GM23338 (cell line): ENCODE measurements around the gene WDR77. TPM values are rescaled to one million over a fixed set of nuclear protein-coding genes. Genes with fewer than 3 reads are reported as not detected.

Experiments
- ATAC-seq: fragments of 200-7000 bp; cut with Tn5 transposase; 3 replicates; pipeline ENCODE4 v1.9.1; 2020
- DNase-seq: peaks from one replicate; pipeline ENCODE4 v3.0.0-alpha.2; 2015; ENCODE audit warnings: low spot score
- H2AFZ ChIP-seq: fragments of 200-600 bp; sonication (generic); 2 replicates; pipeline ENCODE4 v1.8.0; 2016; ENCODE audit warnings: antibody characterized with exemption, mild to moderate bottlenecking, moderate library complexity
- H3F3A ChIP-seq: fragments of 200-600 bp; sonication (generic); replicated peaks from 2 replicates; pipeline ENCODE4 v1.8.0; 2017; ENCODE audit warnings: antibody characterized with exemption, mixed run types, low read depth
- H3K27ac ChIP-seq: fragments of 200-600 bp; sonication (generic); 2 replicates; pipeline ENCODE4 v1.6.1; 2016; ENCODE audit warnings: low read depth
- H3K27me3 ChIP-seq: fragments of 200-600 bp; sonication (generic); 2 replicates; pipeline ENCODE4 v1.8.0; 2016; ENCODE audit warnings: mild to moderate bottlenecking, mixed run types, moderate library complexity; ENCODE audit not compliant: insufficient read depth
- H3K36me3 ChIP-seq: fragments of 200-600 bp; sonication (generic); 2 replicates; pipeline ENCODE4 v1.8.0; 2016; ENCODE audit warnings: mild to moderate bottlenecking; ENCODE audit not compliant: insufficient read depth
- H3K4me1 ChIP-seq: fragments of 200-600 bp; sonication (generic); 2 replicates; pipeline ENCODE4 v1.8.0; 2016; ENCODE audit warnings: mild to moderate bottlenecking, moderate library complexity; ENCODE audit not compliant: insufficient read depth
- H3K4me2 ChIP-seq: fragments of 200-600 bp; sonication (generic); 2 replicates; pipeline ENCODE4 v1.7.1; 2017; ENCODE audit warnings: mixed run types
- H3K4me3 ChIP-seq: fragments of 200-600 bp; sonication (generic); 2 replicates; pipeline ENCODE4 v1.6.1; 2016; ENCODE audit warnings: mixed run types
- H3K79me2 ChIP-seq: fragments of 200-600 bp; sonication (generic); replicated peaks from 2 replicates; pipeline ENCODE4 v1.8.0; 2017; ENCODE audit warnings: mild to moderate bottlenecking; ENCODE audit not compliant: insufficient read depth
- H3K9me2 ChIP-seq: fragments of 200-600 bp; sonication (generic); 2 replicates; pipeline ENCODE4 v1.8.0; 2017; ENCODE audit not compliant: insufficient read depth
- H4K20me1 ChIP-seq: fragments of 200-600 bp; sonication (generic); replicated peaks from 2 replicates; pipeline ENCODE4 v1.8.0; 2017; ENCODE audit warnings: mild to moderate bottlenecking; ENCODE audit not compliant: insufficient read depth
- H3K27ac Mint-ChIP-seq: 2 replicates; pipeline ENCODE4 v1.8.0; 2020; ENCODE audit warnings: inconsistent platforms, mild to moderate bottlenecking, moderate library complexity, mixed read lengths
- H3K27me3 Mint-ChIP-seq: 3 replicates; pipeline ENCODE4 v1.8.0; 2022; ENCODE audit warnings: low read depth, mild to moderate bottlenecking, moderate library complexity, mixed read lengths, inconsistent platforms; ENCODE audit not compliant: insufficient read depth, poor library complexity
- H3K36me3 Mint-ChIP-seq: 3 replicates; pipeline ENCODE4 v1.8.0; 2021; ENCODE audit warnings: low read depth, mild to moderate bottlenecking, inconsistent platforms, moderate library complexity, mixed read lengths
- H3K4me1 Mint-ChIP-seq: 3 replicates; pipeline ENCODE4 v1.8.0; 2020; ENCODE audit warnings: mild to moderate bottlenecking, inconsistent platforms, mixed read lengths
- H3K4me3 Mint-ChIP-seq: 3 replicates; pipeline ENCODE4 v1.8.0; 2021; ENCODE audit warnings: moderate library complexity, mild to moderate bottlenecking, inconsistent platforms, mixed read lengths
- H3K9me3 Mint-ChIP-seq: 3 replicates; pipeline ENCODE4 v1.8.0; 2020; ENCODE audit warnings: moderate library complexity, mild to moderate bottlenecking, inconsistent platforms, mixed read lengths
- CREB1 ChIP-seq: fragments of 250-450 bp; sonication (Bioruptor Pico); IDR thresholded peaks from 2 replicates; pipeline ENCODE4 v1.5.0; 2020; ENCODE audit warnings: low read depth, mild to moderate bottlenecking, moderate library complexity
- EZH2 ChIP-seq: fragments of 200-600 bp; sonication (generic); IDR thresholded peaks from one replicate; pipeline ENCODE4 v1.8.0; 2017; ENCODE audit warnings: antibody characterized with exemption, mild to moderate bottlenecking, low read depth; ENCODE audit not compliant: unreplicated experiment
- EZH2phosphoT487 ChIP-seq: fragments of 200-600 bp; sonication (generic); IDR thresholded peaks from one replicate; pipeline ENCODE4 v1.8.1; 2018; ENCODE audit warnings: antibody characterized with exemption; ENCODE audit not compliant: unreplicated experiment
- JUNB ChIP-seq: IDR thresholded peaks from one replicate; pipeline ENCODE4 v1.6.1; 2016; ENCODE audit warnings: antibody characterized with exemption; ENCODE audit not compliant: unreplicated experiment
- POLR2AphosphoS5 ChIP-seq: IDR thresholded peaks from 2 replicates; pipeline ENCODE4 v1.6.1; 2016; ENCODE audit warnings: antibody characterized with exemption, low read depth
- ZNF114 ChIP-seq: fragments of 250-450 bp; sonication (Bioruptor Pico); IDR thresholded peaks from 2 replicates; pipeline ENCODE4 v1.5.0; 2020; ENCODE audit warnings: mild to moderate bottlenecking, moderate library complexity
- polyA plus RNA-seq: library from polyadenylated mRNA; unstranded; fragments of >200 nt; fragmentation: Nextera tagmentation; extraction: Ambion mirVana; gene quantifications from 2 replicates; pipeline ENCODE4 v1.2.1, GENCODE V29; 2016
- total RNA-seq: library from RNA; depleted of rRNA; stranded (reverse); fragments of >200 nt; shearing (Covaris generic); gene quantifications from 2 replicates; pipeline ENCODE4 v1.2.3, GENCODE V29; 2014
- TF ChIP-seq, protein P1 (sequence below), 2 experiments: fragments of 200-600 bp in 1 of 2; sonication (generic) in 1 of 2; conservative IDR thresholded peaks; 2 replicates each; pipeline versions ENCODE4 v1.5.1 to v1.6.1; 2016 to 2017; ENCODE audit warnings: antibody characterized with exemption in 2 of 2, low read depth in 2 of 2, mild to moderate bottlenecking in 2 of 2, moderate library complexity in 1 of 2
- TF ChIP-seq, protein P2 (sequence below): fragments of 250-450 bp; sonication (Bioruptor Pico); IDR thresholded peaks from 2 replicates; pipeline ENCODE4 v1.5.0; 2020; ENCODE audit warnings: mild to moderate bottlenecking, moderate library complexity
- TF ChIP-seq, protein P3 (sequence below): IDR thresholded peaks from 2 replicates; pipeline ENCODE4 v1.6.1; 2016; ENCODE audit warnings: antibody characterized with exemption

WDR77 gene
- total and polyA plus RNA-seq, 2 experiments from 2014 or later: 85.9 to 111 TPM

DNA sequence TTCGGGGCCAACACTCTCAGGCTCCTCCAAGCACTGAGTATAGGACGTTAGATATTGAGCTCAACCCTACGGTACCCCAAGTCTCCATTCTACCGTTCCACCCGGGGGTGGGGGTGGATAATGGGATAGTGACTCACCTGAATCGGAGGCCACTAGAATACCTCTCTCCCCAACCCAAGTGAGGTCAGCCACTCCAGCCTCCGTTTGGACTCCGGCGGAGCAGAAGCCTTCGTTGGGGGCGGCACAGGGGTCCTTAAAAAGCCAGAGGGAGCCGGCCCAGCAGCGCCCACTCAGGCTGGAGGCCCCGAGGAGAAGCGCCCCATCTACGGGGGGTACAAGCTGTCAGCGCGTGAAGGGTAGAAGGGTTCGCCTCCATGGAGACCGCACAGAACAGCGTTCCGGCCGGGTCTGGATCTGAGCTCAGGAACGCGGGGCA, 556 bp downstream of the WDR77 start:
- H3K27ac ChIP-seq: peak overlapping the region; percentile 35; the same call in 1 of the 2 replicates

DNA sequence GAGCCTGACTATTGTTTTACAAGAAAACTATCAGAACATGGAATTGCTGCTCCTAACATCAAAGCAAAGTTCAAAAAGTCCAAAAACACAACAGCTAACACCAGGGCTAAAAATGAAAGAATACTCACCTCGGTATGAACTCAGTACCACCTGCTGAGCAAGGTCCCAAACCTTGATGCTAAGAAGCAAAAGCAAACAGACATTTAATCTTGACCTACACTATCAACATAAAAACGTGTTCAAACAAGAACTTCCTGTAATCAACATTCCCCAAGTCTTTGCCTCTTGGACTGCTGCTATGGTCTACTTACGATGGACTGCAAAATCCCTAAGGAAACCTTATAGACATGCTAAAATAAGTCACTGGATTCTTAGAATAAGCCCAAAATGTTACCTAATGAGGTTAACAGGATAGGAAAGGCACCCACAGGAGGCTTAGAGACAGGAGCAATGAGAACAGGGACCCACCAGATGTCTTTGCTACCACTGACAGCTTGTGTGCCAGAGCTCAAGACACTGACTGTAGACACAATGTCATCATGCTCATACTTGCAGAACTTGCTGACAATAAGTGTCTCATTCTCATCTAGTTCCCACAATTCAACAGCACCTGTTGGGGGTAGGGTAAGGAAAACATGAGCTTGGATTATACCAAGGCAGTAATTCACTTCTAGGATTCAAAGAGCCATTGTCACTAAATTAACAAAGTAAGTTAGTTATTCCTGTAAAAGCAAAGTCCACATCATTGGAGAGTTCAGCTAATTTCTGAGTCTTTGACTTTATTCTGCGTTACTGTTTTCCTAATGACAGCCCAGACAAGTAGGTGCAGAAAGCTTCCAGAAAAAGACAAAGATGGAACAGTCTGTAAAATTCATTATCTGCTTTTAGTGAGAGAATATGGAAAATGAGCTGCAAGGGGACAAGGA, 1.8 kb downstream of the WDR77 start:
- H3K27me3 ChIP-seq: no peaks in the 10 kb centered on the region
- peak overlapping the region; percentile 94 for H3K4me2 ChIP-seq
- H3K4me3 ChIP-seq: peak overlapping the region; percentile 71
- Mint-ChIP-seq H3K9me3 (no peaks in the 10 kb centered on the region), H3K36me3 (peaks cover 59% of the 10 kb centered on the region), H3K27ac (no peak overlapping the region), H3K4me3 (peak overlapping the region; percentile 100), H3K27me3 (peaks cover 9% of the 10 kb centered on the region), H3K4me1 (peaks cover 18% of the 10 kb centered on the region)
- ATAC-seq (no peak), DNase-seq (no peak)
- H3K9me2 ChIP-seq: no peaks in the 10 kb centered on the region
- no peak overlapping the region for H3K27ac ChIP-seq
- peaks cover 7% of the 10 kb centered on the region; the same call in 1 of the 2 replicates for H3K4me1 ChIP-seq
- peaks cover 33% of the 10 kb centered on the region for H4K20me1 ChIP-seq
- no peak overlapping the region for H2AFZ ChIP-seq
- no peaks in the 10 kb centered on the region for H3F3A ChIP-seq
- peaks cover 37% of the 10 kb centered on the region for H3K36me3 ChIP-seq
- peaks cover 65% of the 10 kb centered on the region for H3K79me2 ChIP-seq
- TF ChIP-seq, protein P1, sequence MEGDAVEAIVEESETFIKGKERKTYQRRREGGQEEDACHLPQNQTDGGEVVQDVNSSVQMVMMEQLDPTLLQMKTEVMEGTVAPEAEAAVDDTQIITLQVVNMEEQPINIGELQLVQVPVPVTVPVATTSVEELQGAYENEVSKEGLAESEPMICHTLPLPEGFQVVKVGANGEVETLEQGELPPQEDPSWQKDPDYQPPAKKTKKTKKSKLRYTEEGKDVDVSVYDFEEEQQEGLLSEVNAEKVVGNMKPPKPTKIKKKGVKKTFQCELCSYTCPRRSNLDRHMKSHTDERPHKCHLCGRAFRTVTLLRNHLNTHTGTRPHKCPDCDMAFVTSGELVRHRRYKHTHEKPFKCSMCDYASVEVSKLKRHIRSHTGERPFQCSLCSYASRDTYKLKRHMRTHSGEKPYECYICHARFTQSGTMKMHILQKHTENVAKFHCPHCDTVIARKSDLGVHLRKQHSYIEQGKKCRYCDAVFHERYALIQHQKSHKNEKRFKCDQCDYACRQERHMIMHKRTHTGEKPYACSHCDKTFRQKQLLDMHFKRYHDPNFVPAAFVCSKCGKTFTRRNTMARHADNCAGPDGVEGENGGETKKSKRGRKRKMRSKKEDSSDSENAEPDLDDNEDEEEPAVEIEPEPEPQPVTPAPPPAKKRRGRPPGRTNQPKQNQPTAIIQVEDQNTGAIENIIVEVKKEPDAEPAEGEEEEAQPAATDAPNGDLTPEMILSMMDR (conservative IDR thresholded peaks at IDR 0.05; ENCODE audit: low read depth in 2 of 2): no peak
- no peak for TF ChIP-seq CREB1 (CRISPR knock-in tag)
- no peak for TF ChIP-seq POLR2AphosphoS5
- no peak for TF ChIP-seq EZH2
- TF ChIP-seq ZNF114 (CRISPR knock-in tag): no peak
- TF ChIP-seq, protein P2, sequence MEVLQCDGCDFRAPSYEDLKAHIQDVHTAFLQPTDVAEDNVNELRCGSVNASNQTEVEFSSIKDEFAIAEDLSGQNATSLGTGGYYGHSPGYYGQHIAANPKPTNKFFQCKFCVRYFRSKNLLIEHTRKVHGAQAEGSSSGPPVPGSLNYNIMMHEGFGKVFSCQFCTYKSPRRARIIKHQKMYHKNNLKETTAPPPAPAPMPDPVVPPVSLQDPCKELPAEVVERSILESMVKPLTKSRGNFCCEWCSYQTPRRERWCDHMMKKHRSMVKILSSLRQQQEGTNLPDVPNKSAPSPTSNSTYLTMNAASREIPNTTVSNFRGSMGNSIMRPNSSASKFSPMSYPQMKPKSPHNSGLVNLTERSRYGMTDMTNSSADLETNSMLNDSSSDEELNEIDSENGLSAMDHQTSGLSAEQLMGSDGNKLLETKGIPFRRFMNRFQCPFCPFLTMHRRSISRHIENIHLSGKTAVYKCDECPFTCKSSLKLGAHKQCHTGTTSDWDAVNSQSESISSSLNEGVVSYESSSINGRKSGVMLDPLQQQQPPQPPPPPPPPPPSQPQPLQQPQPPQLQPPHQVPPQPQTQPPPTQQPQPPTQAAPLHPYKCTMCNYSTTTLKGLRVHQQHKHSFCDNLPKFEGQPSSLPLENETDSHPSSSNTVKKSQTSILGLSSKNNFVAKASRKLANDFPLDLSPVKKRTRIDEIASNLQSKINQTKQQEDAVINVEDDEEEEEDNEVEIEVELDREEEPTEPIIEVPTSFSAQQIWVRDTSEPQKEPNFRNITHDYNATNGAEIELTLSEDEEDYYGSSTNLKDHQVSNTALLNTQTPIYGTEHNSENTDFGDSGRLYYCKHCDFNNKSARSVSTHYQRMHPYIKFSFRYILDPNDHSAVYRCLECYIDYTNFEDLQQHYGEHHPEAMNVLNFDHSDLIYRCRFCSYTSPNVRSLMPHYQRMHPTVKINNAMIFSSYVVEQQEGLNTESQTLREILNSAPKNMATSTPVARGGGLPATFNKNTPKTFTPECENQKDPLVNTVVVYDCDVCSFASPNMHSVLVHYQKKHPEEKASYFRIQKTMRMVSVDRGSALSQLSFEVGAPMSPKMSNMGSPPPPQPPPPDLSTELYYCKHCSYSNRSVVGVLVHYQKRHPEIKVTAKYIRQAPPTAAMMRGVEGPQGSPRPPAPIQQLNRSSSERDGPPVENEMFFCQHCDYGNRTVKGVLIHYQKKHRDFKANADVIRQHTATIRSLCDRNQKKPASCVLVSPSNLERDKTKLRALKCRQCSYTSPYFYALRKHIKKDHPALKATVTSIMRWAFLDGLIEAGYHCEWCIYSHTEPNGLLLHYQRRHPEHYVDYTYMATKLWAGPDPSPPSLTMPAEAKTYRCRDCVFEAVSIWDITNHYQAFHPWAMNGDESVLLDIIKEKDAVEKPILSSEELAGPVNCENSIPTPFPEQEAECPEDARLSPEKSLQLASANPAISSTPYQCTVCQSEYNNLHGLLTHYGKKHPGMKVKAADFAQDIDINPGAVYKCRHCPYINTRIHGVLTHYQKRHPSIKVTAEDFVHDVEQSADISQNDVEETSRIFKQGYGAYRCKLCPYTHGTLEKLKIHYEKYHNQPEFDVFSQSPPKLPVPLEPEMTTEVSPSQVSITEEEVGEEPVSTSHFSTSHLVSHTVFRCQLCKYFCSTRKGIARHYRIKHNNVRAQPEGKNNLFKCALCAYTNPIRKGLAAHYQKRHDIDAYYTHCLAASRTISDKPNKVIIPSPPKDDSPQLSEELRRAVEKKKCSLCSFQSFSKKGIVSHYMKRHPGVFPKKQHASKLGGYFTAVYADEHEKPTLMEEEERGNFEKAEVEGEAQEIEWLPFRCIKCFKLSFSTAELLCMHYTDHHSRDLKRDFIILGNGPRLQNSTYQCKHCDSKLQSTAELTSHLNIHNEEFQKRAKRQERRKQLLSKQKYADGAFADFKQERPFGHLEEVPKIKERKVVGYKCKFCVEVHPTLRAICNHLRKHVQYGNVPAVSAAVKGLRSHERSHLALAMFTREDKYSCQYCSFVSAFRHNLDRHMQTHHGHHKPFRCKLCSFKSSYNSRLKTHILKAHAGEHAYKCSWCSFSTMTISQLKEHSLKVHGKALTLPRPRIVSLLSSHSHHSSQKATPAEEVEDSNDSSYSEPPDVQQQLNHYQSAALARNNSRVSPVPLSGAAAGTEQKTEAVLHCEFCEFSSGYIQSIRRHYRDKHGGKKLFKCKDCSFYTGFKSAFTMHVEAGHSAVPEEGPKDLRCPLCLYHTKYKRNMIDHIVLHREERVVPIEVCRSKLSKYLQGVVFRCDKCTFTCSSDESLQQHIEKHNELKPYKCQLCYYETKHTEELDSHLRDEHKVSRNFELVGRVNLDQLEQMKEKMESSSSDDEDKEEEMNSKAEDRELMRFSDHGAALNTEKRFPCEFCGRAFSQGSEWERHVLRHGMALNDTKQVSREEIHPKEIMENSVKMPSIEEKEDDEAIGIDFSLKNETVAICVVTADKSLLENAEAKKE (CRISPR knock-in tag): no peak

More for the DNA sequence above, 556 bp downstream of the WDR77 start:
- H3K9me3 Mint-ChIP-seq: no peaks in the 10 kb centered on the region
- H2AFZ ChIP-seq: peak overlapping the region; percentile 49; the same call in 1 of the 2 replicates
- H3K79me2 ChIP-seq: peaks cover 76% of the 10 kb centered on the region
- no peak for DNase-seq
- H3K36me3 ChIP-seq: peaks cover 26% of the 10 kb centered on the region
- H4K20me1 ChIP-seq: peaks cover 22% of the 10 kb centered on the region
- peaks cover 7% of the 10 kb centered on the region; the same call in 1 of the 2 replicates for H3K4me1 ChIP-seq
- H3K4me1 Mint-ChIP-seq: peaks cover 18% of the 10 kb centered on the region
- H3K27me3 Mint-ChIP-seq: peaks cover 9% of the 10 kb centered on the region
- peak overlapping the region; percentile 94 for H3K4me2 ChIP-seq
- H3K4me3 ChIP-seq: peak overlapping the region; percentile 71
- peak overlapping the region; percentile 100 for H3K4me3 Mint-ChIP-seq
- no peaks in the 10 kb centered on the region for H3K9me2 ChIP-seq
- no peaks in the 10 kb centered on the region for H3K27me3 ChIP-seq
- TF ChIP-seq, protein P3, sequence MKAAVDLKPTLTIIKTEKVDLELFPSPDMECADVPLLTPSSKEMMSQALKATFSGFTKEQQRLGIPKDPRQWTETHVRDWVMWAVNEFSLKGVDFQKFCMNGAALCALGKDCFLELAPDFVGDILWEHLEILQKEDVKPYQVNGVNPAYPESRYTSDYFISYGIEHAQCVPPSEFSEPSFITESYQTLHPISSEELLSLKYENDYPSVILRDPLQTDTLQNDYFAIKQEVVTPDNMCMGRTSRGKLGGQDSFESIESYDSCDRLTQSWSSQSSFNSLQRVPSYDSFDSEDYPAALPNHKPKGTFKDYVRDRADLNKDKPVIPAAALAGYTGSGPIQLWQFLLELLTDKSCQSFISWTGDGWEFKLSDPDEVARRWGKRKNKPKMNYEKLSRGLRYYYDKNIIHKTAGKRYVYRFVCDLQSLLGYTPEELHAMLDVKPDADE: no peak
- TF ChIP-seq JUNB (no peak), EZH2phosphoT487 (no peak), ZNF114 (CRISPR knock-in tag) (no peak)
- ATAC-seq: peak; percentile 17
- H3K27ac Mint-ChIP-seq: peak overlapping the region; percentile 98
- H3F3A ChIP-seq: no peaks in the 10 kb centered on the region
- H3K36me3 Mint-ChIP-seq: peaks cover 49% of the 10 kb centered on the region
